Bone marrow (tissue), 2 donors: ENCODE measurements around the gene ISG15.
"Not testable (repeated sequence)": the region's sequence is repeated elsewhere in the genome, so short reads cannot be mapped to it uniquely, and the experiment has no call there.

Experiments
- DNase-seq, 2 donors: peaks; one replicate each; lab custom pipeline; 2025; lab: John Stamatoyannopoulos, UW

The ISG15 gene

GRCh38 chr1:995665-996633, 17.3 kb upstream of the ISG15 start:
- no peak for DNase-seq

DNA sequence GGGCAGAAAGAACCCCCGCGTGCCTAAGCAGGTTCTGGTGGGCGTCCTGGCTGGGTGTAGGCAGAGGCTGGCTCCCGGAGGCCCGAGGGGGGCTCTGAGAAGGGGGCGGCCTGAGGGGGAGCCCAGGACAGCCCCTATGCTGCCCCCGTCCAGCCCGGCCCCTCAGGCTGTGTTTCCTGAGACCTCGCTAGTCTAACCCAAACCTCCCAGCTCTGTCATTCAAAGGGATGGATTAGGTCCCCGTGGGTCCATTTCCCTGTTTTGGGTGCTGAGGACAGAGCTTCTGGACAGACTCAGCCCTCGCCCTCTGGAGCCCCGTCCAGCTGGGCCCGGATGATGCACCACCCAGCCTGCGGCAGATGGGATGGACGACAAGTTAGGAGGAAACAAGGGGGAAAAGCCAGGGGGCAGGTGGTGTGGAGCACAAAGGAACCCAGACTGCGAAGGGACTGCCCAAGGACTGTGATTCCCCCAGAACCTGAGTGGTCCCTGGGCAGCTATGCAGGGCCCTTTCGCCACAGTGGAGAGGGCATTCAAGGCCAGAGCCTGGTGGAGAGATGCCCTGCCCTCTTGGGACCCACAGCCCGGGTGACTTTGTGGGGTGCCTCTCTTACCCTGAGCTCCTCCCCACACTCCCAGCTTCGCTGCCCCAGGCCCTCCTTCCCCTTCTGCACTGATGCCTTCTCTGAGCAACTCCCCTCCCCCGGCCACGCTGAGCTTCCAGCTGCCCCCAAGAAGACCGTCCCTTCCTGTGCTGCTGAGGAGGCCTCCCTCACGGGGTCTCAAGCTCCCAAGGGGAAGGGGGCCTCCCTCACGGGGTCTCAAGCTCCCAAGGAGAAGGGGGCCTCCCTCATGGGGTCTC, 16.2 kb upstream of the ISG15 start:
- no peak for DNase-seq

DNA sequence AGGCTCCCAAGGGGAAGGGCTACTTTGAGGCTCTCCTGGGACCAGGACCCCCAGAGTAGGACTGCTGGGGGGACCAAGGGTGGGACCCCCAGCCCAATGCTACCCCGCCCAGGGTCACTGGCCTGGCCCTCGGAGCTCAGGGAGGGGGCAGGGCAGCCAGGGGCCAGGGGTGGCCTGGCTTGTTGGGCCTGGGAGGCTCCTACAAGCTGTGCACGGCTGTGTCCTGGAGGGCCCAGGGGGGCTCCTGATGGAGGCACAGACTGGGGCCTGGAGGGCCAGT, 15.6 kb upstream of the ISG15 start:
- no peak for DNase-seq

GRCh38 chr1:997993-998744, 15.1 kb upstream of the ISG15 start:
- no peak for DNase-seq

GRCh38 chr1:998745-998994, 14.6 kb upstream of the ISG15 start:
- DNase-seq = no peak

- no peak for DNase-seq
Measured at GRCh38 chr1:998995-999724, 14.1 kb upstream of the ISG15 start.

DNA sequence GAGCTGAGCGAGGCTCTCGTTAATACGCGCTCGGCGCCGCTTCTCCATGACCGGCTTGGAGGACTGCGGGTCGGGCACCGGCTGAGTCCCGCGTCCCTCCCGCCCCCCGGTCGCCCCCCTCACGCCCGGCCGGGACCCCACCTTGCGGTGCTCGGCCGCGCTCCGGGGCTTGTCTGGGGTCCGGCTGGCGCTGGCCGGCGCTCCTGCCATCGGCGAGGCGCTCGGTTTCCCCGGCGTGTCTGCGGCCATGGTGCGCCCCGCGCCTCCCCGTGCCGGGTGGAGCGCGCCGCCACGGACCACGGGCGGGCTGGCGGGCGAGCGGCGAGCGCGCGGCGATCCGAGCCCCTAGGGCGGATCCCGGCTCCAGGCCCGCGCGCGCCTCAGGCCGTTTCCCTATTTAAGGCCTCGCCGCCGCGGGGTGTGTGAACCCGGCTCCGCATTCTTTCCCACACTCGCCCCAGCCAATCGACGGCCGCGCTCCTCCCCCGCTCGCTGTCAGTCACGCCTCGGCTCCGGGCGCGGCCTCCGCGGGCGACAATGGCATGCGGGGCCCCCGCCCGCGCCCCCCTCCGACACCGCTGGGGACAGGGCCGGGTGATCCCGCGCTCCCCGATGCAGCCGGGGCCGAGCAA, 13.5 kb upstream of the ISG15 start, which contains the start of gene HES4:
Gene HES4 (minus strand): TSS at position 373 of the 632 bp plus-strand sequence. CDS start 124 bp downstream, at position 249.
- peak in 1 of 2 donors; percentile 56 for DNase-seq

GRCh38 chr1:1000357-1001056, 12.8 kb upstream of the ISG15 start:
- DNase-seq = peak in 1 of 2 donors; percentile 65

GRCh38 chr1:1001057-1001783, 12.1 kb upstream of the ISG15 start:
- no peak for DNase-seq

GRCh38 chr1:1003618-1004419, 9.5 kb upstream of the ISG15 start:
- no peak for DNase-seq

DNA sequence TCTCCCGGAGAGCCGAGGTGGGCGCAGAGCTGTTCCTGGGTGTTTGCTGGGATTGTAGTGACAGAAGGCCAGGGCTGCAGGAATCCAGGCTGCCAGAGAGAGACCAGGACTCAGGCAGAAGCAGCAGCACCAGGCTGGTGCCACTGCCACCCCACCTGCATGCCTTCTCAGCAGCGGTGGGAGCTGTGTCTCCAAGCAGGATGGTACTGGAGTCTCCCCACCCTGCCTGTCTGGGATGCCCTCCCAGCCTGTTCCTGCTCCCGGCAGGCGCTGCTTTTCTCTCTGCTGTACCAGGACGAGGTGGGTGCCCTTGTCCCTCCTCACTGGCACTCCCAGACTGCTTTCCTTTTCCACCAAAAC, 8.9 kb upstream of the ISG15 start:
- no peak for DNase-seq

GRCh38 chr1:1004780-1005697, 8.3 kb upstream of the ISG15 start:
- no peak for DNase-seq

- no peak for DNase-seq
Measured at GRCh38 chr1:1005774-1006304, 7.5 kb upstream of the ISG15 start.

- no peak for DNase-seq
Measured at GRCh38 chr1:1006305-1007159, 6.8 kb upstream of the ISG15 start.

- DNase-seq = not testable (repeated sequence)
Measured at GRCh38 chr1:1010131-1010530, 3.2 kb upstream of the ISG15 start.

GRCh38 chr1:1011396-1011949, 1.8 kb upstream of the ISG15 start:
- DNase-seq = no peak

- DNase-seq = not testable (repeated sequence)
Measured at GRCh38 chr1:1012736-1013104, 577 bp upstream of the ISG15 start.
